Astrocyte (in vitro differentiated cells and primary cell): ENCODE measurements around the gene ZFHX3. TPM values are rescaled to one million over a fixed set of nuclear protein-coding genes. Genes with fewer than 3 reads are reported as not detected.

Experiments
- DNase-seq: peaks from one replicate; pipeline ENCODE4 v3.0.0-alpha.2; 2010; ENCODE audit warnings: low read depth
- FAIRE-seq: peaks from 2 replicates; lab custom pipeline; 2011; peaks lifted over from hg19 to GRCh38; lab: Jason Lieb, UNC
- H2AFZ ChIP-seq: 2 replicates; pipeline ENCODE4 v1.6.0; 2012; ENCODE audit warnings: low read depth, low read length, inconsistent platforms
- H3K27ac ChIP-seq: 2 replicates; pipeline ENCODE4 v1.5.1; 2011; ENCODE audit warnings: low read depth, low read length, inconsistent platforms
- H3K27me3 ChIP-seq: 2 replicates; pipeline ENCODE4 v1.6.0; 2011; ENCODE audit warnings: low read length, inconsistent platforms; ENCODE audit not compliant: insufficient read depth
- H3K36me3 ChIP-seq: 2 replicates; pipeline ENCODE4 v1.5.1; 2011; ENCODE audit warnings: low read length, inconsistent platforms; ENCODE audit not compliant: insufficient read depth
- H3K4me1 ChIP-seq: 2 replicates; pipeline ENCODE4 v1.5.1; 2011; ENCODE audit warnings: low read length, inconsistent platforms; ENCODE audit not compliant: insufficient read depth
- H3K4me2 ChIP-seq: 2 replicates; pipeline ENCODE4 v1.6.0; 2012; ENCODE audit warnings: low read length, inconsistent platforms
- H3K4me3 ChIP-seq: 2 replicates; pipeline ENCODE4 v1.5.1; 2011; ENCODE audit warnings: low read depth, mild to moderate bottlenecking, low read length, inconsistent platforms; ENCODE audit not compliant: insufficient read depth
- H3K79me2 ChIP-seq: 2 replicates; pipeline ENCODE4 v1.6.0; 2012; ENCODE audit warnings: mild to moderate bottlenecking, low read length, inconsistent platforms; ENCODE audit not compliant: insufficient read depth
- H3K9ac ChIP-seq: 2 replicates; pipeline ENCODE4 v1.6.0; 2012; ENCODE audit warnings: mild to moderate bottlenecking, low read length, inconsistent platforms
- H3K9me3 ChIP-seq: 2 replicates; pipeline ENCODE4 v1.5.1; 2012; ENCODE audit warnings: low read depth, mild to moderate bottlenecking, low read length, inconsistent platforms; ENCODE audit not compliant: insufficient read depth
- H4K20me1 ChIP-seq: 2 replicates; pipeline ENCODE4 v1.6.0; 2012; ENCODE audit warnings: low read length, inconsistent platforms; ENCODE audit not compliant: insufficient read depth
- H3K27ac Mint-ChIP-seq: one replicate; pipeline ENCODE4 v1.8.0; 2021; ENCODE audit warnings: mild to moderate bottlenecking, mixed read lengths; ENCODE audit not compliant: unreplicated experiment
- H3K27me3 Mint-ChIP-seq: one replicate; pipeline ENCODE4 v1.8.0; 2021; ENCODE audit warnings: low read depth, mixed read lengths; ENCODE audit not compliant: unreplicated experiment
- H3K36me3 Mint-ChIP-seq: one replicate; pipeline ENCODE4 v1.8.0; 2021; ENCODE audit warnings: low read depth, mixed read lengths; ENCODE audit not compliant: unreplicated experiment
- H3K4me1 Mint-ChIP-seq: one replicate; pipeline ENCODE4 v1.8.0; 2021; ENCODE audit warnings: low read depth, mixed read lengths; ENCODE audit not compliant: unreplicated experiment
- H3K4me3 Mint-ChIP-seq: one replicate; pipeline ENCODE4 v1.8.0; 2021; ENCODE audit warnings: mild to moderate bottlenecking, moderate library complexity, mixed read lengths; ENCODE audit not compliant: unreplicated experiment
- H3K9me3 Mint-ChIP-seq: one replicate; pipeline ENCODE4 v1.8.0; 2021; ENCODE audit warnings: mild to moderate bottlenecking, mixed read lengths; ENCODE audit not compliant: unreplicated experiment
- CTCF ChIP-seq: IDR thresholded peaks from 2 replicates; pipeline ENCODE4 v1.5.1; 2011; ENCODE audit warnings: low read depth, mild to moderate bottlenecking, inconsistent platforms, low read length, moderate library complexity; ENCODE audit not compliant: insufficient read depth
- EZH2 ChIP-seq: IDR thresholded peaks from 2 replicates; pipeline ENCODE4 v1.6.1; 2012; ENCODE audit warnings: mild to moderate bottlenecking, low read length, inconsistent platforms; ENCODE audit not compliant: insufficient read depth
- total RNA-seq: library from RNA; stranded (reverse); gene quantifications from 2 replicates; pipeline ENCODE4 v1.2.1, GENCODE V29; 2021

The ZFHX3 gene
- total RNA-seq, 1 donor from 2014 or later, result 19.7 TPM

GRCh38 chr16:73025151-73025855, 22.6 kb downstream of the ZFHX3 start:
- peaks cover 19% of the 10 kb centered on the region for H3K4me1 ChIP-seq
- DNase-seq (peak; percentile 59), FAIRE-seq (no peak)

DNA sequence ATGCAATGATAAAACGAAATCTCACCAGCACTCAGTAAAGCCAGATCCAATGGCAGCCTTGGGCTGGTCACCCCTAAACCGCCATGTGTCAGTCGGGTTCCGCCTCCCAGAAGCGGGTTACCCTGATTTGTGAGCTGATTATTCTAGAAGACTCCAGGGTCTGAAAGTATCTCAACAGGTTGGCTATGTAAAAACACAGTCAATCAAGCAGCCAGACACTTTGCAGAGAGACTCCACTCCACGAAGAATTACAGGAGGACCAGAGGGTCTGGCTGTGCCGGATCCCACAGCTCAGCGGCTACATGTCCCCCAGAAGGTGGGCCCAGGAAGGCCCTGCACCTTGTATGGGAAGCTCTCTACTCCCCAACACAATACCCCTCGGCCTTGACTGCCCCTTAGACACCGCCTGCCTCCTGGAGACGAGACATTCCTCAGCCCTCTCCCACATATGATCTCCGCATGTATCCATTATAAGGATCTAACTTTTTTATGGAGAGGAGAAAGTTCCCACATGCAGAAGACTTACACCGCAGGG, 23.3 kb downstream of the ZFHX3 start:
- no peak overlapping the region for H3K27ac ChIP-seq
- H3K9ac ChIP-seq, result no peak overlapping the region
- Mint-ChIP-seq H3K9me3 (no peaks in the 10 kb centered on the region), H3K27me3 (peaks cover 8% of the 10 kb centered on the region), H3K4me3 (no peak overlapping the region), H3K27ac (no peak overlapping the region), H3K36me3 (peaks cover 12% of the 10 kb centered on the region), H3K4me1 (peaks cover 14% of the 10 kb centered on the region)
- no peaks in the 10 kb centered on the region for H3K27me3 ChIP-seq
- TF ChIP-seq EZH2, result no peak
- no peak for TF ChIP-seq CTCF
- H2AFZ ChIP-seq, result no peak overlapping the region
- FAIRE-seq (no peak), DNase-seq (no peak)
- no peak overlapping the region for H3K4me2 ChIP-seq
- peaks cover 58% of the 10 kb centered on the region for H4K20me1 ChIP-seq
- no peak overlapping the region for H3K4me3 ChIP-seq
- no peaks in the 10 kb centered on the region for H3K9me3 ChIP-seq
- H3K36me3 ChIP-seq, result no peaks in the 10 kb centered on the region
- H3K4me1 ChIP-seq, result peaks cover 25% of the 10 kb centered on the region
- H3K79me2 ChIP-seq, result peaks cover 83% of the 10 kb centered on the region

More at GRCh38 chr16:73025151-73025855, 22.6 kb downstream of the ZFHX3 start:
- no peak for TF ChIP-seq CTCF
- TF ChIP-seq EZH2, result no peak
- no peaks in the 10 kb centered on the region for H3K9me3 Mint-ChIP-seq
- Histone ChIP-seq H3K9me3 (no peaks in the 10 kb centered on the region), H3K4me2 (peak overlapping the region; percentile 9), H2AFZ (no peak overlapping the region), H3K36me3 (no peaks in the 10 kb centered on the region), H3K9ac (no peak overlapping the region), H3K27ac (no peak overlapping the region), H3K79me2 (peaks cover 90% of the 10 kb centered on the region), H3K4me3 (no peak overlapping the region), H4K20me1 (peaks cover 63% of the 10 kb centered on the region), H3K27me3 (no peaks in the 10 kb centered on the region)
- peaks cover 8% of the 10 kb centered on the region for H3K27me3 Mint-ChIP-seq
- H3K4me3 Mint-ChIP-seq, result no peak overlapping the region
- H3K27ac Mint-ChIP-seq, result no peak overlapping the region
- peaks cover 7% of the 10 kb centered on the region for H3K4me1 Mint-ChIP-seq
- peaks cover 16% of the 10 kb centered on the region for H3K36me3 Mint-ChIP-seq
